Measurements from ENCODE around the gene MPZL2.

The MPZL2 gene

GRCh38 chr11:118294053-118294452, 30.0 kb upstream of the MPZL2 start:
- Mint-ChIP-seq H3K4me1 (peaks cover 8% of the 10 kb centered on the region), H3K27me3 (peaks cover 36% of the 10 kb centered on the region), H3K9me3 (peaks cover 2% of the 10 kb centered on the region), H3K4me3 (no peak overlapping the region), H3K27ac (no peak overlapping the region), H3K36me3 (peaks cover 5% of the 10 kb centered on the region)
- no peak for ATAC-seq

DNA sequence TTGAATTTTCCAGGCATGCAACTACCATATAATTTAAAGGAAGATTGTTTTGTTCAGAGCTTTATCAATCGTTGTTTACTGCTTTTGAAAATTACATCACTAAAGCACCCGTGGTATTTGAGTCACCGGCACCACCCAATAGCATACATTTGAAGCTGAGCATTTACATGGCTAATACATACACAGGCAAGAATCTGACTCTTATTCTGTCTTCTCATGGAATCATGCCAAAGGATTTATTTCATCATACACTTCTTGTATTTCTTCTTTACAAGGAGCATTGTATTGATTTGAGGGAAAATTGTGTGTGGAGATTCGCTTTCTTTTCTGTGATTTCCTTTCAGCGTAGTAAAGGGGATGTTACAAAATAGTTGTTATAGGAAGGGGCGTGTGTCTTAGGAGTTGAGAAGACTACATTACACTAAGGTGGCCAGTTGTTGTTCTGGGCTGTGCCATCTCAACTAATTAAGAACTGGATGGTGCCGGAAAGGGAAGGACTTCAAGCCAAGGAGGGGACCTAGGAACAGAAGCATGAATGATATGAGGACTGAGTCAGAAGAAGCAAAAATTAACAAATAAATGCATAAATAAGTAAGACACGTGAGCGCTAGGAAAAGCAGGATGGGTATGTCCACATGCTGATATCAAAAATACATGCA, 27.5 kb upstream of the MPZL2 start:
- H3K4me3 Mint-ChIP-seq = no peak overlapping the region
- ATAC-seq = no peak
- peaks cover 8% of the 10 kb centered on the region for H3K4me1 Mint-ChIP-seq
- peaks cover 36% of the 10 kb centered on the region for H3K27me3 Mint-ChIP-seq
- H3K36me3 Mint-ChIP-seq = peaks cover 5% of the 10 kb centered on the region
- H3K27ac Mint-ChIP-seq = no peak overlapping the region
- H3K9me3 Mint-ChIP-seq = peaks cover 2% of the 10 kb centered on the region

DNA sequence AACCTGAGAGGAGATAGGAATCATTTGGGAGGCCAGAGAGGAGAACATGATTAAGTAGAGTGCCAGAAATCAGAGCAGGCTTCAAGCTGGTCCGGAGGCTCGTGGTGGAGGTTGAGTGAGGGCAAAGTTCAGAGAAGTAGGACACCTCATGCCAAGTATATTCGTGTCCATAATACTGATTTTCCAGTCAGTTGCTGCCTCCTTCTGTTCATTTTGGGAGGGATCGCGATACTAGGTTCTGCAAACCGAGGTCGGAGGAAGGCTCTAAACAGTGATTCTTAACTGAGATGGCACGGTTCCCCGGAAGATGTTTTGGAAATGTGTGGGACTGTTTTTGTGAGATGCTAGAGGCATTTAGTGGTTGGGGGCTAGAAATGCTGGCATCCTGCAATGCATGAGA, 26.8 kb upstream of the MPZL2 start:
- Mint-ChIP-seq H3K4me3 (no peak overlapping the region), H3K4me1 (peaks cover 8% of the 10 kb centered on the region), H3K36me3 (peaks cover 5% of the 10 kb centered on the region), H3K9me3 (peaks cover 2% of the 10 kb centered on the region), H3K27me3 (peaks cover 36% of the 10 kb centered on the region), H3K27ac (no peak overlapping the region)
- peak; percentile 66 for ATAC-seq

DNA sequence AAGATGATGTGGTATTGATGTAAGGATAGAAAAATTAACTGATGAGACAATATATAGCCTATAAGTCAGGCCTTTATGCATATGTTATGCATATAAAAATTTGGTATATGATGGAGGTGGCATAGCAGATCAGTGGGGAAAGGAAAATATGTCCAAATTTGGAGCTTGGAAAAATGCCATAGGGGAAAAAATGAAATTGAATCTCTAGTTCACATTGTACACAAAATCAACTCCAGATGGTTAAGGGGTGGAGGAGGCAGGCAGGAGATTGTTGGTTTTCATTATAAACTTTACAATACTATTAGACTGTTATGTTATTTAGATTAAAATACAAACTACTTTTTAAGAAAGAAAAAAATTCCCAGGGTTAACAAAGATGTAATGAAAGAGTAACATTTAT, 25.3 kb upstream of the MPZL2 start:
- ATAC-seq = no peak
- H3K27me3 Mint-ChIP-seq = peaks cover 36% of the 10 kb centered on the region
- peaks cover 5% of the 10 kb centered on the region for H3K36me3 Mint-ChIP-seq
- H3K9me3 Mint-ChIP-seq = peaks cover 2% of the 10 kb centered on the region
- H3K4me1 Mint-ChIP-seq = peaks cover 8% of the 10 kb centered on the region
- no peak overlapping the region for H3K27ac Mint-ChIP-seq
- no peak overlapping the region for H3K4me3 Mint-ChIP-seq

DNA sequence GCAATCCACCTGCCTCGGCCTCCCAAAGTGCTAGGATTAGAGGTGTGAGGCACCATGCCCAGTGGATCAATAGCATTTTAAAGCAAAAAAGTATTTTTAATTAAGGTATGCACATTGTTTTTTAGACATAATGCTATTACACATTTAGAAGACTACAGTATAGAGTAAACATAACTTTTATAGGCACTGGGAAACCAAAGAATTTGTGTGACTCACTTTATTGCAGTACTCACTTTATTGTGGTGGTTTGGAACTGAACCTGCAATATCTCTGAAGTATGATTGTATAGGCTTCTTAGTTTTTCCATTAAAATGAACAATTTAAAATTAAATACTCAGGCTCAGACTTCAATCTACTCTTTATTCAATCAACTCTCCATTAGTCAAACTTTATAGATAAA, 22.9 kb upstream of the MPZL2 start:
- Mint-ChIP-seq H3K36me3 (peaks cover 5% of the 10 kb centered on the region), H3K27me3 (peaks cover 26% of the 10 kb centered on the region), H3K4me1 (peaks cover 8% of the 10 kb centered on the region), H3K9me3 (peaks cover 2% of the 10 kb centered on the region), H3K27ac (no peak overlapping the region), H3K4me3 (no peak overlapping the region)
- ATAC-seq = no peak

- H3K36me3 Mint-ChIP-seq = peaks cover 5% of the 10 kb centered on the region
- H3K27ac Mint-ChIP-seq = no peak overlapping the region
- peaks cover 2% of the 10 kb centered on the region for H3K9me3 Mint-ChIP-seq
- H3K4me1 Mint-ChIP-seq = peaks cover 11% of the 10 kb centered on the region
- peaks cover 21% of the 10 kb centered on the region for H3K27me3 Mint-ChIP-seq
- ATAC-seq = no peak
- no peak overlapping the region for H3K4me3 Mint-ChIP-seq
Observed at GRCh38 chr11:118286545-118286944, 22.4 kb upstream of the MPZL2 start.

- no peak for ATAC-seq
- Mint-ChIP-seq H3K4me1 (peaks cover 12% of the 10 kb centered on the region), H3K9me3 (no peaks in the 10 kb centered on the region), H3K27me3 (no peaks in the 10 kb centered on the region), H3K36me3 (no peaks in the 10 kb centered on the region), H3K27ac (no peak overlapping the region), H3K4me3 (no peak overlapping the region)
Observed at GRCh38 chr11:118283756-118284350, 19.8 kb upstream of the MPZL2 start.

DNA sequence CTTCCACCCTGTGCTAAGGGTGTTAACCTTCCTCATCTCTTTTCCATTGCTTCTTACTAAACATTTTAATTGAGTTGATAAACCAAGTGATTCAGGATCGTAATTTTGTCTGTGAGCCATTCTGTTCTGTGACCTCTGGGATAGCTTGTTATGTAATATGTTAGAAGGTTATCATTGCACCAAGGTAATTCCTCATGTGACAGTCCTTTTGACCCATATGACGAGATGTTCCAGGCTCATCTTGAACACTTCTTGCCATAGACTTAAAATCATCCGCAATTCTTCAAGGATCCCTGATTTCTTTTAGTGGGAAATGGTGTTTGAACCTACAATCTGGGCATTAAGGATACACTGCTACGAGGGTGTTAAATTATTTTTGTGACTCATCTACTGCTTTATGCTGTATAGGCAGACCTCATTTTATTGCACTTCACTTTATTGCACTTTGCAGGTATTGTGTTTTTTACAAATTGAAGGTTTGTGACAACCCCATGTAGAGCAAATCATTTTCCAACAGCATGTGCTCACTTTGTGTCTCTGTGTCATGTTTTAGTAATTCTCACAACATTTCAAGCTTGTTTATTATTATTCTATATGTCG, 19.0 kb upstream of the MPZL2 start:
- peaks cover 12% of the 10 kb centered on the region for H3K4me1 Mint-ChIP-seq
- no peaks in the 10 kb centered on the region for H3K27me3 Mint-ChIP-seq
- no peak overlapping the region for H3K27ac Mint-ChIP-seq
- H3K36me3 Mint-ChIP-seq = no peaks in the 10 kb centered on the region
- no peak for ATAC-seq
- no peaks in the 10 kb centered on the region for H3K9me3 Mint-ChIP-seq
- H3K4me3 Mint-ChIP-seq = no peak overlapping the region

DNA sequence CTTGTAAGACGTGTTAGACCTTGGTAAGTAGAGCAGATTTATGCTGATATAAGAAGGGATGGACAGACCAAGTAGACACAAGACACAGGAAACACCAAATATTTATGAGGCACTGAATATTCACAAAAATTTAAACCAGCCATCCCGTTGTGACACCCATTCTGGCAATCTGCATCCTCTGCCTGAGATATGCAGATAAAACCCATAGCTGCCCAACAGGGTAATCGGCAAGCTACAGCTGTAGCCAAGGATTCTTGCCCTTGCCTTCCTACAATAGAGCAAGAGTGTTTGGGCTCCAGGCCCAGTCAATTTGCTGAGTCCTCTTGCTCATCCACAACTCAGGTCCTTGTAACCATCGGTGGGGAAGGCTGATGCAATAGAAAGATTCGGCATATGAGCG, 18.5 kb upstream of the MPZL2 start:
- Mint-ChIP-seq H3K36me3 (no peaks in the 10 kb centered on the region), H3K27me3 (no peaks in the 10 kb centered on the region), H3K4me1 (peaks cover 12% of the 10 kb centered on the region), H3K4me3 (no peak overlapping the region), H3K9me3 (no peaks in the 10 kb centered on the region), H3K27ac (no peak overlapping the region)
- ATAC-seq = no peak

DNA sequence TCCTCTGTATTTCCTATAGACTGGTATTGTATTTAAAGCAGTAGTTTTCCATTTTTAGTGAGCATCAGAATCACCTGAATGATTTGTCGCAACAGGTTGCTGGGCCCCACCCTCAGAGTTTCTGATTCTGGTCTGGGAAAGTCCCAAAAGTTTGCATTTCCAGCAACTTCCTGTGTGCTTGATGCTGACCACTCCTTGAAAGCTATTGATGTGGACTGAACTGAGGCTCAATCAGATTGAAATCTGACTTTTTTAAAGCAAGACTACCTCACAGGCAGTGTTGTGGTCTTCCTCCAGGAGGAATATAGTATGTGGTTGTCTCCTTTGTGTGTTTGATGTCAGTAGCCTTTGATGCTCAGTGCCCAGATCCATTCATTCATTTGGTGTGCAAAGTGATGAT, 17.2 kb upstream of the MPZL2 start:
- peaks cover under 1% of the 10 kb centered on the region for H3K27me3 Mint-ChIP-seq
- ATAC-seq = no peak
- peaks cover 12% of the 10 kb centered on the region for H3K4me1 Mint-ChIP-seq
- no peaks in the 10 kb centered on the region for H3K36me3 Mint-ChIP-seq
- H3K9me3 Mint-ChIP-seq = no peaks in the 10 kb centered on the region
- H3K27ac Mint-ChIP-seq = no peak overlapping the region
- H3K4me3 Mint-ChIP-seq = no peak overlapping the region

DNA sequence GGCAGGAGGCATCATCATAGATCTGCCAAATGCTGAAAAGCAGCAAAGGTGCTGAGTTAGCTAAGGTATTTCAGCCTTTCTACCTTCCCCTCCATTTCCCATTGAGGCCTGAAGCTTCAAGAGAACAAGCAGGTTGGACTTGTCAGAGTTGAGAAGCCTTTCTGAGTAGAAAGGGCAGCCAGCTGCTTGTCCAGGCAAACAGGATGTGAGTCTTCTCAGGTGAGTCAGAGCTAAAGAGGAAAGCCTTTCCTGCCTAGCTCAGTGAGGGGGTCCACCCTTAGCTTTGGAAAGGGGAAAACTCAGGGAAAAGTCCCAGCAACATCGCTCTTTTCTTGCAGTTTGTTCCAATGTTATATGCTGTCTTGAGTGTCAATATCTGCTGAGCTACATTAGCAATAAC, 13.2 kb upstream of the MPZL2 start:
- peak; percentile 76 for ATAC-seq
- no peaks in the 10 kb centered on the region for H3K9me3 Mint-ChIP-seq
- H3K4me1 Mint-ChIP-seq = peaks cover 12% of the 10 kb centered on the region
- H3K36me3 Mint-ChIP-seq = no peaks in the 10 kb centered on the region
- H3K4me3 Mint-ChIP-seq = no peak overlapping the region
- H3K27ac Mint-ChIP-seq = no peak overlapping the region
- peaks cover 20% of the 10 kb centered on the region for H3K27me3 Mint-ChIP-seq

- Mint-ChIP-seq H3K4me1 (peaks cover 8% of the 10 kb centered on the region), H3K36me3 (no peaks in the 10 kb centered on the region), H3K27ac (no peak overlapping the region), H3K27me3 (peaks cover 27% of the 10 kb centered on the region), H3K4me3 (no peak overlapping the region), H3K9me3 (no peaks in the 10 kb centered on the region)
- no peak for ATAC-seq
Observed at GRCh38 chr11:118276422-118276821, 12.3 kb upstream of the MPZL2 start.

GRCh38 chr11:118275176-118275575, 11.1 kb upstream of the MPZL2 start:
- H3K36me3 Mint-ChIP-seq = no peaks in the 10 kb centered on the region
- no peak overlapping the region for H3K4me3 Mint-ChIP-seq
- peaks cover 34% of the 10 kb centered on the region for H3K27me3 Mint-ChIP-seq
- no peak overlapping the region for H3K27ac Mint-ChIP-seq
- no peaks in the 10 kb centered on the region for H3K4me1 Mint-ChIP-seq
- H3K9me3 Mint-ChIP-seq = no peaks in the 10 kb centered on the region
- no peak for ATAC-seq

DNA sequence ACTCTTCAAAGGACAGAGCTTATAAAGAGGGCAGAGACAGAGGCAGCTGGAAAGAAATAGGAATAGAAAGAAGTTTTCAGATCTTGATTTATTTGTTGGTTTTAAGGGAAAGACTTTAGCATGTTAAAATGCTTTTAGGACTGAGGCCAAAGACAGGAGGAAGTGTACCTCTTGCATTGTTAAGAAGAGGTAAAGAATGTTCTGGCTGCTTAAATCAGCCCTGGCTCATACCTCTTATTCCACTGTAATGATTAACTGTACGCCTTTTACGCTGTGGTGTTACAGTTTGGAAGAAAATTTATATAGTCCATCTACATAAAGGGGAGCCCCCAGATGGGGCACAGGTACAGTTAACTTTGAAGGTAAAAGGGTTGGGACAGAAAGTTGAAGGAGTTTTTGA, 10.1 kb upstream of the MPZL2 start:
- H3K4me1 Mint-ChIP-seq = no peaks in the 10 kb centered on the region
- no peak for ATAC-seq
- peaks cover 43% of the 10 kb centered on the region for H3K27me3 Mint-ChIP-seq
- no peaks in the 10 kb centered on the region for H3K9me3 Mint-ChIP-seq
- H3K27ac Mint-ChIP-seq = no peak overlapping the region
- no peak overlapping the region for H3K4me3 Mint-ChIP-seq
- H3K36me3 Mint-ChIP-seq = no peaks in the 10 kb centered on the region

DNA sequence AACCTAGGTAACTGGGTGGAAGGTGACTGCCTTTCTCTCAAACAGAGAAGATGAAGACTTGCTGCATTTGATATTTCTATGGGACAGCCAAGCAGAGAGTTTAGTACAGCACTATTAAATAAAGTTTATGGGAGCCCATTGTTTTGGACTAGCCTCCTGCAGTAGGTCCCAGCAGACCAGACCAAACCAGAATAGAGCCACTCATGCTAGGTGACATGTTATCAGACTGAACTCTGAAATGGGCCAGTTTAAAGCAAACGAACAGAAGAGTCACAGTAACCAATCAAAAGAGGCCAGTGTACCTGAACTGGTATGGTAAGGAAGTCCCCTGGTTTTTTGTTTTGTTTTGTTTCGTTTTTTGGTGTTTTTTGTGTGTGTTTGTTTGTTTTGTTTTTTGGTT, 7.9 kb upstream of the MPZL2 start:
- Mint-ChIP-seq H3K36me3 (no peaks in the 10 kb centered on the region), H3K27me3 (peaks cover 43% of the 10 kb centered on the region), H3K4me1 (no peaks in the 10 kb centered on the region), H3K4me3 (no peak overlapping the region), H3K27ac (no peak overlapping the region), H3K9me3 (no peaks in the 10 kb centered on the region)
- ATAC-seq = no peak

GRCh38 chr11:118267486-118267885, 3.4 kb upstream of the MPZL2 start:
- H3K36me3 Mint-ChIP-seq = no peaks in the 10 kb centered on the region
- no peak overlapping the region for H3K27ac Mint-ChIP-seq
- H3K4me3 Mint-ChIP-seq = no peak overlapping the region
- H3K9me3 Mint-ChIP-seq = no peaks in the 10 kb centered on the region
- H3K4me1 Mint-ChIP-seq = peaks cover 10% of the 10 kb centered on the region
- H3K27me3 Mint-ChIP-seq = peaks cover 56% of the 10 kb centered on the region
- no peak for ATAC-seq
